Transverse colon (tissue), 4 donors: Measurements from ENCODE around the gene CLIC2. TPM values are rescaled to one million over a fixed set of nuclear protein-coding genes. Genes with fewer than 3 reads are reported as not detected.

Experiments
- DNase-seq: peaks from one replicate; pipeline ENCODE4 v3.0.0-alpha.2; 2019
- H3K27ac ChIP-seq, 4 donors: fragments of 200-600 bp; sonication (generic); 2 replicates each; pipeline ENCODE4 v1.5.1; 2016 to 2018; ENCODE audit warnings: inconsistent platforms in 4 of 4
- H3K27me3 ChIP-seq: fragments of 200-600 bp; sonication (generic); 2 replicates; pipeline ENCODE4 v1.5.1; 2017; ENCODE audit warnings: inconsistent platforms
- H3K36me3 ChIP-seq, 4 donors: fragments of 200-600 bp; sonication (generic); 2 replicates each; pipeline ENCODE4 v1.5.1; 2017 to 2019; ENCODE audit warnings: inconsistent platforms in 4 of 4
- H3K4me1 ChIP-seq, 4 donors: fragments of 200-600 bp; sonication (generic); 2 replicates each; pipeline ENCODE4 v1.5.1; 2017 to 2020; ENCODE audit warnings: inconsistent platforms in 4 of 4
- H3K4me3 ChIP-seq, 4 donors: fragments of 200-600 bp; sonication (generic); 1 replicate in 1 of 4; 2 replicates in 3 of 4; pipeline versions ENCODE4 v1.5.1 to v1.6.1; 2017 to 2019; ENCODE audit warnings: inconsistent platforms in 4 of 4
- H3K9me3 ChIP-seq, 2 donors: fragments of 200-600 bp; sonication (generic); 2 replicates each; pipeline ENCODE4 v1.5.1; 2017 to 2019; ENCODE audit warnings: inconsistent platforms in 2 of 2
- EP300 ChIP-seq: sonication (generic); formaldehyde crosslinking; IDR thresholded peaks from one replicate; pipeline ENCODE4 v1.6.1; 2017; ENCODE audit warnings: antibody characterized with exemption, low read depth
- POLR2A ChIP-seq: fragments of 450-650 bp; IDR thresholded peaks from one replicate; pipeline ENCODE4 v1.6.1; 2016; ENCODE audit warnings: antibody characterized with exemption, mild to moderate bottlenecking, moderate library complexity
- POLR2AphosphoS5 ChIP-seq, 3 donors: sonication (generic); formaldehyde crosslinking; IDR thresholded peaks; one replicate each; pipeline ENCODE4 v1.6.1; 2016; ENCODE audit warnings: antibody characterized with exemption in 3 of 3
- WGBS, 2 donors: methylation state at CpG; one replicate each; pipeline ENCODE4 v1.1.5; 2018; ENCODE audit warnings: low coverage in 1 of 2; 5-methylcytosine and 5-hydroxymethylcytosine counted together
- in situ Hi-C, 4 donors: fragments of 200-750 bp; cut with MboI; loops; one replicate each; pipeline versions ENCODE4 v1.15.0 to v1.15.1; 2017; ENCODE audit warnings: low sequenced_read_pairs in 3 of 4, low pct_ligation_motif_present in 1 of 4, low pct_unique_long_range_greater_than_20kb in 1 of 4
- intact Hi-C: fragments of 100-400 bp; cut with DNase I; formaldehyde crosslinking; loops from one replicate; pipeline ENCODE4 v1.15.1; 2023; ENCODE audit warnings: low total_unique reads
- total RNA-seq, 4 donors: library from RNA; depleted of rRNA; stranded (reverse); fragments of >200 nt; gene quantifications; one replicate each; pipeline ENCODE4 v1.1.0, GENCODE V29; 2016
- TF ChIP-seq, protein P1 (sequence below), 5 experiments: fragments of 200-600 bp in 3 of 5; fragments of 450-650 bp in 2 of 5; sonication (generic) in 3 of 5; IDR thresholded peaks; 1 replicate in 2 of 5; 2 replicates in 3 of 5; pipeline ENCODE4 v1.5.1; 2016 to 2017; ENCODE audit warnings: antibody characterized with exemption in 5 of 5, inconsistent platforms in 3 of 5, mild to moderate bottlenecking in 2 of 5, moderate library complexity in 1 of 5

Gene CLIC2
- total RNA-seq, 4 donors from 2014 or later: 0.20 to 7.8 (median 2.1) TPM

DNA sequence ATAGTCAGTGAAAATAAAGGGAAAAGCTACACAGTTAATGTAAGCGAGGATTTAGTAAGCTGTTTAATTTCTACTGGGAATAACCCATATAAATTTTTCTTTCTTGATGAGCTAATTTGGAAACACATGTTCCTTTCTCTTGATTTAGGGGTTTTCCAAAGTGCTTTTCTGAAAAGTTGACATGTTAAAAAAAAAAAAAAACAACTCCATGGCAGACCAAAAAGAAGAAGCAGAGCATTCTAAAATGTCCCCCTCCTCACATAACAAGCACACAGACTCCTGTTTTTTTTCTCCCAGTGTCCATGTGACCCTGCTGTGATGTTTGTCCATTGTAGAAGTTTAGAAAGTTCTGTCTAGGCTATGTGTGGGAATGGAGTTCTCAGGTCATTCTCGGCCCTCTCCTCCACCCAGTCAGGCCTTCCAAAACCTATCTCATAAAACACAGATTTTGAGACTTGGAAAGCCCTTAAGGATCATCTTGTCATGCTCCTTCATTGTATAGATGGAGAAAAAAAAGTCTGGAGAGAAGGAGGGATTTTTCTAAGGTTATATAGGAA is 792 bp downstream of the CLIC2 start:
- TF ChIP-seq, protein P1, sequence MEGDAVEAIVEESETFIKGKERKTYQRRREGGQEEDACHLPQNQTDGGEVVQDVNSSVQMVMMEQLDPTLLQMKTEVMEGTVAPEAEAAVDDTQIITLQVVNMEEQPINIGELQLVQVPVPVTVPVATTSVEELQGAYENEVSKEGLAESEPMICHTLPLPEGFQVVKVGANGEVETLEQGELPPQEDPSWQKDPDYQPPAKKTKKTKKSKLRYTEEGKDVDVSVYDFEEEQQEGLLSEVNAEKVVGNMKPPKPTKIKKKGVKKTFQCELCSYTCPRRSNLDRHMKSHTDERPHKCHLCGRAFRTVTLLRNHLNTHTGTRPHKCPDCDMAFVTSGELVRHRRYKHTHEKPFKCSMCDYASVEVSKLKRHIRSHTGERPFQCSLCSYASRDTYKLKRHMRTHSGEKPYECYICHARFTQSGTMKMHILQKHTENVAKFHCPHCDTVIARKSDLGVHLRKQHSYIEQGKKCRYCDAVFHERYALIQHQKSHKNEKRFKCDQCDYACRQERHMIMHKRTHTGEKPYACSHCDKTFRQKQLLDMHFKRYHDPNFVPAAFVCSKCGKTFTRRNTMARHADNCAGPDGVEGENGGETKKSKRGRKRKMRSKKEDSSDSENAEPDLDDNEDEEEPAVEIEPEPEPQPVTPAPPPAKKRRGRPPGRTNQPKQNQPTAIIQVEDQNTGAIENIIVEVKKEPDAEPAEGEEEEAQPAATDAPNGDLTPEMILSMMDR (IDR thresholded peaks at IDR 0.05): no peak
- TF ChIP-seq POLR2AphosphoS5 (IDR thresholded peaks at IDR 0.05) (no peak), POLR2A (no peak), EP300 (no peak)
- Histone ChIP-seq H3K27me3 (no peaks in the 10 kb centered on the region), H3K4me3 (peak overlapping the region in 2 of 4 donors; percentile 2 to 30), H3K4me1 (no peaks in the 10 kb centered on the region), H3K27ac (peak overlapping the region; percentile 42 to 50 (median 48)), H3K36me3 (no peaks in the 10 kb centered on the region), H3K9me3 (no peaks in the 10 kb centered on the region)
- 56 to 68% methylated on average over 2 of the region's 2 CpGs for WGBS, 2 donors
- no peak for DNase-seq
- intact Hi-C loops: no loop called here
- in situ Hi-C loops: no loop called here

DNA sequence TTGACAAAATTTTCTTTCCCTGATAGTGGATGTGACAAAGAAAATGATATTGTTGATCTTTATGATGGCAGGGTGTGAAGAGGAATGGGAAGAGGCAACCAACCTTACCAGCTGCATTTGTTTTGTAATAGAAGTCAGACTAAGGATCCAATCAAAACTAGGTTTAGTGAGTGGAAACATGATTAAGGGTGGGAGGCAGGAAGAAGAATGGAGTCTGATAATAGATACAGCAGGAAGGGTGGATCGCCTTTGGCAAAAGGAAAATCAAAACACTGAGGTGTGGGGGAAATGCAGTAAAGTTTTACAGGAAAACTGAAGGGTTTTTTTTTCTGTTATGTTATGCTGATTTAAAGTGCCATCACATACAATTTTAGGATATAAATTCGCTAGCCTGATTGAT is 3.4 kb downstream of the CLIC2 start:
- 60 to 61% methylated on average over 1 to 2 of the region's 2 CpGs for WGBS, 2 donors
- in situ Hi-C loops: no loop called here
- H3K9me3 ChIP-seq: no peaks in the 10 kb centered on the region
- no peak overlapping the region for H3K4me3 ChIP-seq
- H3K36me3 ChIP-seq: no peaks in the 10 kb centered on the region
- DNase-seq: no peak
- no peak overlapping the region for H3K27ac ChIP-seq
- H3K4me1 ChIP-seq: no peaks in the 10 kb centered on the region
- TF ChIP-seq, protein P1 (IDR thresholded peaks at IDR 0.05): no peak
- no peak for TF ChIP-seq EP300
- TF ChIP-seq POLR2AphosphoS5 (IDR thresholded peaks at IDR 0.05): no peak
- no peak for TF ChIP-seq POLR2A
- intact Hi-C loops: no loop called here
- H3K27me3 ChIP-seq: no peaks in the 10 kb centered on the region

DNA sequence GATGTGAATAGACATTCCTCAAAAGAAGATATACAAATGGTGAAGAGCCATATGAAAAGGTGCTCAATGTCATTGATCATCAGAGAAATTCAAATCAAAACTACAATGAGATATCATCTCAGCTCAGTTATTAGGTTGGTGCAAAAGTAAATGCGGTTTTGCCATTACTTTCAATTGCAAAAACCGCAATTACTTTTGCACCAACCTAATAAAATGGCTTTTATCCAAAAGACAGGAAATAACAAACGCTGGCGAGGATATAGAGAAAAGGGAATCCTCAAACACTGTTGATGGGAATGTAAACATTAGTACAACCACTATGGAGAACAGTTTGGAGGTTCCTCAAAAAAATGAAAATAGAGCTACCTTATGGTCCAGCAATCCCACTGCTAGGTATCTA is 5.1 kb downstream of the CLIC2 start:
- DNase-seq: no peak
- no peak for TF ChIP-seq POLR2AphosphoS5 (IDR thresholded peaks at IDR 0.05)
- no peak for TF ChIP-seq EP300
- TF ChIP-seq POLR2A: no peak
- TF ChIP-seq, protein P1 (IDR thresholded peaks at IDR 0.05): no peak
- no peak overlapping the region for H3K27ac ChIP-seq
- H3K9me3 ChIP-seq: no peaks in the 10 kb centered on the region
- no peaks in the 10 kb centered on the region for H3K27me3 ChIP-seq
- intact Hi-C loops: no loop called here
- in situ Hi-C loops: no loop called here
- no peak overlapping the region for H3K4me3 ChIP-seq
- H3K36me3 ChIP-seq: no peaks in the 10 kb centered on the region
- H3K4me1 ChIP-seq: no peaks in the 10 kb centered on the region
- 55 to 75% methylated on average over 4 of the region's 4 CpGs for WGBS, 2 donors

DNA sequence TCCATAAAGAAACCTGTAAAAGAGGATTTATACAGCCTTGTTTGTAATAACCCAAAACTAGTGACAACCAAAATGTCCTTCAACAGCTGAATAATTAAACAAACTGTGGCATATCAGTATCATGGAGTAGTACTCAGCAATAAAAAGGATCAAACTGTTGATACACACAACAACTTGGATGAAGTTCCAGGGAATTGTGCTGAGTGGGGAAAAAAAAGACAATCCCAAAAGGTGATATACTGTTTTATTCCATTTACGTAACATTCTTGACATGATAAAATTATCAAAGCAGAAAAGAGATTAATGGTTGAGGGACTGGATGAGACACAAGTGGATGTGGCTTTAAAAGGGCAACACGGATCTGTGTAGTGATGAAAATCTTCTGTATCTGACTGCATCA is 7.8 kb downstream of the CLIC2 start:
- intact Hi-C loops: no loop called here
- Histone ChIP-seq H3K27ac (no peak overlapping the region), H3K36me3 (no peaks in the 10 kb centered on the region), H3K9me3 (no peaks in the 10 kb centered on the region), H3K27me3 (no peaks in the 10 kb centered on the region), H3K4me1 (no peaks in the 10 kb centered on the region), H3K4me3 (no peak overlapping the region)
- no peak for DNase-seq
- TF ChIP-seq POLR2A: no peak
- TF ChIP-seq, protein P1 (IDR thresholded peaks at IDR 0.05): no peak
- no peak for TF ChIP-seq EP300
- no peak for TF ChIP-seq POLR2AphosphoS5 (IDR thresholded peaks at IDR 0.05)
- in situ Hi-C loops: no loop called here
- 78 to 86% methylated on average over 2 of the region's 2 CpGs for WGBS, 2 donors
